Kidney epithelial cell (primary cell): Measurements from ENCODE around the gene RPP25. TPM values are rescaled to one million over a fixed set of nuclear protein-coding genes. Genes with fewer than 3 reads are reported as not detected.
"Not testable (repeated sequence)": the region's sequence is repeated elsewhere in the genome, so short reads cannot be mapped to it uniquely, and the experiment has no call there.

ENCODE experiments used
- DNase-seq: peaks from one replicate; pipeline ENCODE4 v3.0.0-alpha.2; 2010; ENCODE audit warnings: low read depth
- H3K27me3 ChIP-seq: 2 replicates; pipeline ENCODE4 v1.6.0; 2011; ENCODE audit warnings: low read length; ENCODE audit not compliant: control insufficient read depth, insufficient read depth
- H3K36me3 ChIP-seq: 2 replicates; pipeline ENCODE4 v1.5.1; 2011; ENCODE audit warnings: low read length; ENCODE audit not compliant: control insufficient read depth, insufficient read depth
- H3K4me3 ChIP-seq: 2 replicates; pipeline ENCODE4 v1.5.1; 2011; ENCODE audit warnings: low read depth, mild to moderate bottlenecking, control low read depth, low read length
- CTCF ChIP-seq: IDR thresholded peaks from 2 replicates; pipeline ENCODE4 v1.5.1; 2011; ENCODE audit warnings: mild to moderate bottlenecking, moderate library complexity, low read length, control low read depth, inconsistent platforms; ENCODE audit not compliant: insufficient read depth, poor library complexity, severe bottlenecking
- total RNA-seq: library from RNA; depleted of rRNA; stranded (reverse); fragments of >200 nt; gene quantifications from 2 replicates; pipeline ENCODE4 v1.2.3, GENCODE V29; 2015

The RPP25 gene
- total RNA-seq, 1 donor from 2014 or later: 9.6 TPM

GRCh38 chr15:74935193-74935592 lies 21.4 kb downstream of the RPP25 start:
- peak; percentile 9 for TF ChIP-seq CTCF
- H3K4me3 ChIP-seq, H3K36me3 ChIP-seq, DNase-seq, H3K27me3 ChIP-seq: not testable (repeated sequence)

GRCh38 chr15:74933573-74933972 lies 23.0 kb downstream of the RPP25 start:
- Histone ChIP-seq H3K36me3 (peaks cover 2% of the 10 kb centered on the region), H3K4me3 (no peak overlapping the region), H3K27me3 (no peaks in the 10 kb centered on the region)
- DNase-seq: no peak
- no peak for TF ChIP-seq CTCF

GRCh38 chr15:74928771-74929198 lies 27.8 kb downstream of the RPP25 start:
- no peak overlapping the region for H3K4me3 ChIP-seq
- H3K36me3 ChIP-seq: peaks cover 2% of the 10 kb centered on the region
- H3K27me3 ChIP-seq: no peaks in the 10 kb centered on the region
- TF ChIP-seq CTCF: no peak
- no peak for DNase-seq

- Histone ChIP-seq H3K36me3 (peaks cover 2% of the 10 kb centered on the region), H3K4me3 (no peak overlapping the region), H3K27me3 (no peaks in the 10 kb centered on the region)
- no peak for TF ChIP-seq CTCF
- DNase-seq: no peak
These were observed 32.0 kb downstream of the RPP25 start for GRCh38 chr15:74924525-74924924.

GRCh38 chr15:74920456-74920855 lies 36.1 kb downstream of the RPP25 start:
- Histone ChIP-seq H3K4me3 (no peak overlapping the region), H3K27me3 (no peaks in the 10 kb centered on the region), H3K36me3 (no peaks in the 10 kb centered on the region)
- no peak for TF ChIP-seq CTCF
- no peak for DNase-seq

- DNase-seq: no peak
- H3K36me3 ChIP-seq: no peaks in the 10 kb centered on the region
These were observed 38.9 kb downstream of the RPP25 start for GRCh38 chr15:74917676-74918075.

GRCh38 chr15:74913799-74914198 lies 42.8 kb downstream of the RPP25 start:
- DNase-seq, H3K36me3 ChIP-seq, H3K27me3 ChIP-seq, H3K4me3 ChIP-seq: not testable (repeated sequence)

More at GRCh38 chr15:74917676-74918075, 38.9 kb downstream of the RPP25 start:
- TF ChIP-seq CTCF: no peak
- Histone ChIP-seq H3K27me3 (no peaks in the 10 kb centered on the region), H3K4me3 (no peak overlapping the region)
